Measurements from ENCODE around the gene FAM149B1.

Gene FAM149B1

DNA sequence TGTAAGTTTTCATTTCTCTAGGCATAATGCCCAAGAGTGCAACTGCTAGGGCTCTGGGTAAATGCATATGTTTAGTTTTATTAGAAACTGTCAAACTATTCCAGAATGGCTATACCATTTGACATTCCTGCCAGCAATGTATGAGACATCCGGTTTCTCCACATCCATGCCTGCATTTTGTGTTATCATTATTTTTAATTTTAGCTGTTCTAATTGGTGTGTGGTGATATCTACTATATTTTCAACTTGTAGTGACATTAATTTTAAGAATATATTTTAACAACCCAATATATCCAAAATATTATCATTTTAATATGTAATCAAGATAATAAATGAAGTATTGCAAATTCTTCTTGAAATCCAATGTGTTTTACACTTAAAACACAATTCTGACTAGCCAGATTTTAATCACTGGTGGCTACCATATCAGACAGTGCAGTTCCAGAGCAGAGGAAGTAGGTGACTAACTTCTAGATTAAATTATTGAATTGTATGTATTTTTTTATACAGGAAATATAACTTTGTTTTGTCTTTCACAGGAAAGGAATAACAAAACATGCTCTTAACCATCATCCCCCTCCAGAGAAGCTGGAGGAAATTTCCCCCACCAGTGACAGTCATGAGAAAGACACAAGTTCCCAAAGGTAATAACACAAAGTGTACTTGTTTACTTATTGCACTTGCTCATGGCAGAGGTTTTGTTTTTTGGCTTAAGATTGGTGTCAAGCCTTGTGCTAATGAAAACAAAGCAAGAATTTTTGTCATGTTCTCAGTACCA is 6.4 kb downstream of the FAM149B1 start:
- no peak for DNase-seq

DNA sequence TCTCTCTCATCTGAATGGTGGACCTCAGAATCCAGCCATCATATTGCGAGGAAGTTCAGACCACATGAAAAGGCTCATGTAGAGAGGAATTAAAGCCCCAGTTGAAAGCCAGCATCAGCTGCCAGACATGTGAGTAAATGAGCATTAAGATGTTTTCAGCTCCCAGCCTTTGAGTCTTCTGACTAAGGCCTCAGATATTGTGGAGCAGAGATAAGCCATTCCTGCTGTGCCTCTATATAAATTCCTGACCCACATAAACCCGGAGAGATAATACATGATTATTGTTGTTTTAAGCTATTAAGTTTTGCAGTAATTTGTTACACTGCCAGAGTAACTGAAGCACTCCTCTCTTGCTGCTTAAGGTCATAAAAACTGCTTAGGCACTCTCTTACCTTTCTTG is 14.6 kb downstream of the FAM149B1 start:
- peak; percentile 34 for DNase-seq

DNA sequence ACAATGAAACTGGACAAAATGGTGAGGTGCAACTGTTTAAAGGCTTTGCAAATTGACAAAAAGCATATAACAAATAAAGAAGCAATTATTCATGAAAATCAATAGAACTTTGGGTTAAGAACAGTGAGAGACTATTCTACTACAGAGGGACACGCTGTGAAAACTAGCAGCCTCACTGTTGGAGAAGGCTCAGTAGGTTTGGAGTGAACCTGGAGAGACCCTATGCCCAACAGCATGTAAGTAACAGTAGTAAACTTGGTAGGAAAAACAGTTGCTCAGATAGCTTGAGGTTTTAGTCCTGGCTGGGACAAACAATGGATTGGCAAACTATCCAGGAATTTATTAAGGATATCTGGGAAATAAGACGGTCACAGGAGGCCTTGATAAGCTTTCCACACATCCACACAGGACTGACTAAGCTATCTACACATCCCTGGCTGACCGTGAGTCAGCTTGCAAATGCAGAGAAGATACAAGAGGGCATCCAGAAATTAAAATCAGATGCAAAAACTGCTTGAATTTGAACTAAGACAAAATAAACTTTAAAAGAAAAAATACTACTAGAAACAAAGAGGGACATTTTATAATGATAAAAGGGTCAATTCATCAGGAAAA is 15.9 kb downstream of the FAM149B1 start:
- DNase-seq = peak; percentile 52

DNA sequence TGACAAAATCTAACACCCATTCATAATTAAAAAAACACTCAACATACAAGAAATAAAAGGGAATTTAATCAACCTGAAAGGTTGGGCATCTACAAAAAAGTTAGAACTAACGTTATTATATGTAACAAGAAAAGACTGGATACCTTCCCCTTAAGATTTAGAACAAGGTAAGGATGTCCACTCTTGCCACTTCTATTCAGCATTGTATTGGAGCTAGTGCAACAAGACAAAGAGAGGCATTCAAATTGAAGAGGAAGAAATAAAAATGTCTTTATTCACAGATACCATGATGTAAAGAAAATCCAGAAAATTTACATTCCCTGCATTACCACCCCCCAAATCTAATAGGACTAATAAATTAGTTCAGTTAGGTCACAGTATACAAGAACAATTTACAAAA is 18.3 kb downstream of the FAM149B1 start:
- DNase-seq = no peak

DNA sequence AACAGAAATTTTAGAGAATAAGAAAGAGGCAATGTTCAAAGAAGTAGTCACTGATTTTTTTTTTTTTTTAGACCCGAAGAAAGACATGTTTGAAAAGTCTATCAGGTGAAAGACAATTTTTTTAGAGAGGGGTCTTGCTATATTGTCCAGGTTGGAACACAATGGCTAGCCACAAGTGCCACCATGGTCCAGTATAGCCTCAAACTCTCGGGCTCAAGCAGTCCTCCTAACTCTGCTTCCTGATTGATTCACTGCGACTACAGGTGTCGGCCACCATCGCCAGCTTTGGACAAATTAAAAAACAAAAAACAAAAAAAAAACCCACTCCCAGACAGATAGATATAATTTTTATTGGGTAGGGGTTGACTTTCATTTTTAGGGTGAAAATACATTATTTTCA is 22.3 kb downstream of the FAM149B1 start:
- no peak for DNase-seq

DNA sequence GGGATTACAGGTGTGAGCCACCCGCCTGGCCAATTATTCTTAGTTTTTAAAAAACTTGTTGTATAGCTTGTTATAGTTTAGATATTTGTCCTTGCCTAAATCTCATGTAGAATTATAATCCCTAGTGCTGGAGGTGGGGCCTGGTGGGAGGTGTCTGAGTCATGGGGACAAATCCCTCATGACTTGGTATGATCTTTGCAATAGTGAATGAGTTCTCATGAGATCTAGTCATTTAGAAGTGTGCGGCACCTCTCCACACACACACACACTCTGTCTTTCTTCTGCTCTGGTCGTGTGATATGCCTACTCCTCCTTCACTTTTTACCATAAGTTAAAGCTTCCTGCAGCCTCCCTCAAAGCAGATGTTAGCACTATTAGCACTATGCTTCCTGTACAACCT is 37.2 kb downstream of the FAM149B1 start:
- DNase-seq = no peak

DNA sequence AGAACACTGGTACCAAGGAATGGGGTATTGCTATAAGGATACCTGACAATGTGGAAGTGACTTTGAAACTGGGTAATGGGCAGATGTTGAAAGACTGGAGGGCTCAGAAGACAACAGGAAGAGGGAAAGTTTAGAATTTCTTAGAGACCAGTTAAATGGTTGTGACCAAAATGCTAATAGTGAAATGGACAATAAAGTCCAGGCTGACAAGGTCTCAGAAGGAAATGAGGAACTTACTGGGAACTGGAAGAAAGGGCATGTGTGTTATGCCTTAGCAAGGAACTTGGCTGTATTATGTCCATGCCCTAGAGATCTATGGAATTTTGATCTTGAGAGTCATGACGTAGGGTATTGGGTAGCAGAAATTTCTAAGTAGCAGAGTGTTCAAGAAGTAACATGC is 38.0 kb downstream of the FAM149B1 start:
- DNase-seq = no peak

DNA sequence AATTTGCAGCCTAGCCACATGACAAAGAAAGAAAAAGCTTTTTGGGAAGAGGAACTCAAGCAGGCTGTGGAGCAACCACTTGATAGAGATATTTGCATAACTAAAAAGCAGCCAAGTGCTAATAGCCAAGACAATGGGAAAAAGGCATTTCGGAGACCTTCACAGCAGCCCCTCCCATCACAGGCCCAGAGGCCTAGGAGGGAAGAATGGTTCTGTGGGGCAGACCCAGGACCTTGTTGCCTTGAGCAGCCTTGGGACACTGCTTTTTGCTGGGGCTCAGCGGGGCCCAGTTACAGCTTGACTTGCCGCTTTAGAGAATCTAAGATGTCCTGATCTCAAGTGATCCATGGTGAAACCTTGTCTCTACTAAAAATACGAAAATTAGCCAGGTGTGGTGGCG is 38.5 kb downstream of the FAM149B1 start:
- no peak for DNase-seq

DNA sequence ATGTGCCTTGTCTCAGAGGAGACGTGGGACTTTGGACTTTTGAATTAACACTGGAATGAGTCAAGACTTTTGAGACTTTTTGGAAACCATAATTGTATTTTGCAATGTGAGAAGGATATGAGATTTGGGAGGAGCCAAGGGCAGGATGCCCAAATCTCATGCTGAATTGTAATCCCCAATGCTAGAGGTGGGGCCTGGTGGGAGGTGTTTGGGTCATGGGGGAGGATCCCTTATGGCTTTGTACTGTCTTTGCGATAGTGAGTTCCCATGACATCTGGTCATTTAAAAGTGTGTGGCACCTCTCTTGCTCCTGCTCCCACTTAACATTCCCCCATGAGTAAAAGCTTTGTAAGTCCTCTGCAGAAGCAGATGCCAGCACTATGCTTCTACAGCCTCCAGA is 40.0 kb downstream of the FAM149B1 start:
- no peak for DNase-seq

DNA sequence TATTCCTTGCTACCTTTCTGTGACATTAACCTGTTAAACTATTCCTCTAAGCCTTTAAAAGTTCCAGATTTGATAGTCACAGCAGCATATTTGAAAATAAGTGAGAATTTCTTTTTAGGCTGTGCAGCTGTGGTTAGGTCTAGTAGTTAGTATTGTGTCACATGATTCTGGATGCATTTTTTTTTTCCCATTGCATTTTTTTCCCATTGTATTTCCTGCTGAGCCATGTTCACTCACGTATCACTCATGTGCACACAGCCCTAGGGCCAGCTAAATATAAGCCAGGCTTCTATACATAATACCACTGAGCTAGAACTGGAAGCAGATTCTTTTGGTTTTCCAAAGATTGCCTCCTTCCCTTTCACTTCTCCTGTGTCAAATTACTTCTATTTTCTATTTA is 41.8 kb downstream of the FAM149B1 start:
- peak; percentile 15 for DNase-seq

DNA sequence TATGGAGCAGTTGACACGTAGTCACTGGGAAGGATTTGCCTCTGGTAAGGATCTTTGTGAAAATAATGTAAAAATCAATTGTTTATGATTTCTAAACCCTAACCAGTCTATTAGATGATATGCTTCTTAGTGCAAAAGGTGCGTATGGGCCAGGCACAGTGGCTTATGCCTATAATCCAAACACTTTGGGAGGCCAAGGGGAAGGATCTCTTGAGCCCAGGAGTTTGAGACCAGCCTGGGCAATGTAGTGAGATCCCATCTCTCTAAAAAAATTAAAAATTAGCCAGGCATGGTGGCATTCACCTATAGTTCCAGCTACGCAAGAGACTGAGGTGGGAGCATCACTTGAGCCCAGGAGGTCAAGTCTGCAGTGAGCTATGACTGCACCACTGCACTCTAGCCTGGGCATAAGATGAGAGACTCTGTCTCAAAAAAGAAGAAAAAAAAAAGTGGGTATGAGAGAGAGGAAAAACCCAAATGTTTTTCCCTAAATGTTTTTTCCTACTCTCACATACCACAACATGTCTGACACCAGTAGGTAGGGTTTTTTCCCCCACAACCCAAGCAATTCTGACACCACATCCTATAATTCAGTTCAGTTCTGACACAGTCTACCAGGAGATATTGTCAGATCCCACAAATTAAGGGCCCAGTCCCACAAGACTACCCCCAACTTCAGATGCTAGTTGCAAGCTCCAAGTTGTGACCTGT is 42.6 kb downstream of the FAM149B1 start:
- DNase-seq = no peak

DNA sequence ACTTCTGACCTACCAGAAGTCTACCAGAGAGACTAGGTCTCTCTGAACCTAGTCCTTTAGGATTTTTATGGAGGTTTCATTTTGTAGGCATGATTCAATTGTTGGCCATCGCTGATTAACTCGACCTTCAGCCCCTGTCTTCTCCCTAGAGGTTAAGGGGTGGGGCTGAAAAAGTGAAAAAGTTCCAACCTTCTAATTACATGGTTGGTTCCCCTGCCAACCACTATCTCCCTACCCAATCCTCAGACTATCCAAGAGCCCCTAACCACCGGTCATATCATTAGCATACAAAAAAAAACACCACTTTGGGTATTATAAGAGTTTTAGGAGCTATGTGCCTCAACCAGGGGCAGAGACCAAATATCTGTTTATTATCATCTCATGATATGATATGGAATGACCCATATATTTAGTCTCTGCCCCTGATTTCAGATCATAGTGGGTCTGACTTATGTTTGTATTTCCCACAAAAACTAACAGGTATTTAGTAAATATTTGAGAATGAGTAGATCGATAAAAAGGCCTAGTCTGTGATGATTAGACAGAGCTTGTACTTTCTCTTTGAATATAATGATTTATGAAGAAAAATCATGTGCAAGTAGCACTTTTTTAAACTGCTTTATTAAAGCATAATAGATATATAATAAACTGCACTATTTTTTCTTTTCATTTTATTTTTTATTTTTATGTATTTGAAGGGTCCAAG is 43.3 kb downstream of the FAM149B1 start:
- no peak for DNase-seq

DNA sequence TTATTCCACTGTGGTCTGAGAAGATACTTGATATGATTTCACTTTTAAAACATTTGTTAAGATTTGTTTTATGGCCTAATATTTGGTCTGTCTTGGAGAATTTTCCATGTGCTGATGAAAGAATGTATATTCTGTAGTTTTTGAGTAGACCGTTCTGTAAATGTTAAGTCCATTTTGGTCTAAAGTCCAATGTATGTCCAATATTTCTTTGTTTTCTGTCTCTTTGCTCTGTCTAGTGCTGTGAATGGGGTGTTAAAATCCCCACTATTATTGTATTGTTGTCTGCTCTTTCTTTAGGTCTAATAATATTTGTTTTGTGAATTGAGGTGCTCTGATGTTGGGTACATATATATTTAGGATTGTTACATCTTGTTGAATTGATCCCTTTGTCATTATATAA is 47.8 kb downstream of the FAM149B1 start:
- no peak for DNase-seq

DNA sequence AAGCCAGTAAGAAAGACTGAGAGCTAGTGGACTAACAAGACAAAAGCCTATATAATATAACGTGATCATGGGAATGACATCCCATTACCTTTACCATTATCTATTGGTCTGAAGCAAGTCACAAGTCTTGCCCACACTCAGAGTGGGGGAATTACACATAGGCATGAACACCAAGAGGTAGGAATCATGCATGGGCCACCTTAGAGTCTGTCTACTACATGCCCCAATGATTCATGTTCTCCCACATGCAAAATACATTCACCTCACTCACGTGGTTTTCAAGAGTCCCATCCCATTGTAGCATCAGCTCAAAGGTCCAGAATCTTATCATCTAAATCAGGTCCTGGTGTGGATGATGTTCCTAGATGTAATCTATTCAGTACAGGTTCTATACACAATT is 49.7 kb downstream of the FAM149B1 start:
- DNase-seq = no peak

DNA sequence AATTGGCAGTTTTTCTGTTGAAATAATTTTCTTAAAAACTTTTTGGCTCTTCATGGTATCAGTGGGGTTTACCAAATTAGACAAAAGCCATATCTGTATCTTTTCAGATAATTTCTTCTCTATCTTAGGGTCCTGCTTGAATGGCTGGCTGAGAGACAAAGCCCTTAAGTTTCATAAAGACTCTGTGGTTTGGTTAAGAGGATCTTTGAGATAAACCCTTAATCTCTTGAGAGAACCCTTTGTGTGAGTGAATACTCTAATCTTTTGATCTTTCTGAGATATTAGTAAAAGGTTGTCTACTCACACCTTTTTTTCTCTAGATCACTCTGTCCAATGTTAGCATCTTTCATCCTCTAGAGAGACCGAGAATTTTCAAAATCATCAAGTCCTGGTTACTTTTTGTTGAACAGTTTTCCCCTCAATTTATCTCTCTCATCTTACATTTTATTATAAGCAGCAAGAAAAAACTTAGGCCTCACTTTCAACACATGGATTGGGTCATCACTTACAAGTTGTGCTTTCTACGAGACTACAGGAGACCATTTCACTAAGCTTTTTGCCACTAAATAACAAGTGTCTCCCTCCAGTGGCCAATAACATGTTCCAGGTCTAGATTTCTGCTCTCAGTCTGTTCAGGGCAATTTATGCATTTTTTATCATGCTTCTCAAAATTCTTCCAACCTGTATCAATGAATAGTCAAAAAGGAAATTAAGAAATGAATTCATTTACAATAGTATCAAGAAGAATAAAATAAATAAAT is 50.7 kb downstream of the FAM149B1 start:
- DNase-seq = no peak

DNA sequence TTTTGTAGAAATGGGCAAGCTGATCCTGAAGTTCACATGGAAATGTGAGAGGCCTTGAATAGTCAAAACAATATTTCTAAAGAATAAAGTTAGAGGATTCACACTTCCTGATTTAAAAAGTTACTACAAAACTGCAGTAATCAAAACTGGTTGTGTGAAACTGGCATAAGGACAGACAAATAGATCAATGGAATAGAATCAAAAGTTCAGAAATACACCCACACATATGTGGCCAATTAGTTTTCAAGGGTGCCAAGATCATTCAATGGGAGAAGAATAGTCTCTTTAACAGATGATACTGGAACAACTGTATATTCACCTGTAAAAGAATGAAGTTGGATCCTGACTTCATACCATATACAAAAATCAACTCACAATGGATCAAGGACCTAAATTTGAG is 51.5 kb downstream of the FAM149B1 start:
- no peak for DNase-seq

DNA sequence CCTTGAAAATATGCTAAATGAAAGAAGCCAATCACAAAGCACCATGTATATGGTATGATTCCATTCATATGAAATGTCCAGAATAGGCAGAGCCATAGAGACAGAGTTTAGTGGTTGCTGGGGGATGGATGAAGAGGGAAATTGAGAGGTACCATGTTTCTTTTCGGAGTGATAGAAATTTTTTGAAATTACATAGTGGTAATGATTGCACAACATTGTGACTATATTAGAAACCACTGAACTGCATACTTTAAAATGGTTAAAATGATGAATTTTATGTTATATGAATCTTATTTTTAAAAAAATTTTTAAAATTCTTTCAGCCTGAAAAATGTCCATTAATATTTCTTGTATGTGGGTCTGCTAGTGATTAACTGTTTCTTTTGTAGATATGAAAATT is 53.1 kb downstream of the FAM149B1 start:
- DNase-seq = no peak

DNA sequence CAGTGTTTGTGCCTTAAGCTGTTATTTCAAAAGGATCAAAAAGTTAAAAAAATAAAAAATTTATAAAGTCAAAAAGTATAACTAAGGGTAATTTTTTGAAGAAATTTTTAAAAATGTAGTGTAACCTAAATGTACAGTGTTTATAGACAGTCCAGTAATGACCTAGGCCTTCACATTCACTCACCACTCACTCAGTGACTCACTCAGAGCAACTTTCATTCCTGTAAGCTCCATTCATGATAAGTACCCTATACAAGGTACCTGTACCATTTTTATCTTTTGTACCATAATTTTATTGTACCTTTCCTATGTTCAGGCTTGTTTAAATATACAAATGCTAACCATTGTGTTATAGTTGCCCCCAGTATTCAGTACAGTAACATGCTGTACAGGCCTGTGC is 57.6 kb downstream of the FAM149B1 start:
- DNase-seq = no peak

DNA sequence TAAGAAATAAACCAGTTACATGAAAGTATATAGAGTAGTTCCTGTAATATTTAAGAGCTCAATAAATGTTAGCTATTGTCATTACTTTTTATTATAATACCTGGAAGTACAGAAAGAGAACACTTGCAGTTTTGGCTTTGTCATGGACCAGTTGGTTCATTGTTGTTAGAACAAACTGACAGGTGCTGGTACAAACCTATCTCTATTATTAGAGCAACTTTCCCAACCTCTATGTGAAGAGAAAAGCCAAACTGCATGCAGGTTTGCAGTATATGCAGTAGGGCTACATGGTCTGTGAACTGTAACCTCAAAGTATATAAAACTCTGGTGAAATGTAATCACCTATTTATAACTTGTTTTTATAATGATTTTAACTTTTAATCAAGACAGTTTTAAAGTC is 58.7 kb downstream of the FAM149B1 start:
- DNase-seq = no peak

DNA sequence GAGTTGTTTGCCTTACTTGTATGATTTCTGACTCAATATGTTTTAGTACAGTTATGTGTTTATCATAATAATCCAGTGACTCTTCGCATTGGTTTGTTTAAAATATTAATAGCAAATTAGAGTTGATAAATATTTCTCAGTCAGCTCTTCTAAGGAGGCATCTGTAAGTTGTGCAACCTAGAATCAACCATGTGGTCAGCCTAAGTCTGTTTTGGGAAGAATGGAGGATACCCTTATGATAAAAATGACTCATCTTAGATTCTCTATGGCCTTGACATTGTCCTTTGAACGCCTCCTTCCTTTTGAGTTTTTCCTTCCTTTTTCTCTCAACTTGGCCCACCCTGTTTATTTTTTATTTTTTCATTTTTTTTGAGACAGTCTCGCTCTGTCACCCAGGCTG is 60.3 kb downstream of the FAM149B1 start:
- no peak for DNase-seq

DNA sequence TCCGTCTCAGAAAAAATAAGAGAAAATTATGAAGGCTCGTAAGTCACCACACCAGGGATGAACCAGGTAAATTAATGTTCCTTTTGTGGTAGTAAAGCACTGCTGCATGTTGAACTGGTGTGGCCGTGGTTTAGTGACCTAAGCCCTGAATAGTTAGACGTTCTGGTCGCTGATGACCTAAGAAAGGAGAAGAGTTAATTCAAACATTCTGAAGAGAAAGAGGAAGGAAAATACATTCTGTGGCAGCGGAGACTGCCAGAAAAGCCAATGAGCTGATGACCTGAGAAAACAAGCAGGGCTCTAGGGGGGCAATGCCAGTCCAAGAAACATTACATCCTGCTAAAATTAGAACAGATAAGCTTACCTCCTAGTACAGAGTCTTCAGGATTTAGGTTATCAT is 61.6 kb downstream of the FAM149B1 start:
- no peak for DNase-seq

DNA sequence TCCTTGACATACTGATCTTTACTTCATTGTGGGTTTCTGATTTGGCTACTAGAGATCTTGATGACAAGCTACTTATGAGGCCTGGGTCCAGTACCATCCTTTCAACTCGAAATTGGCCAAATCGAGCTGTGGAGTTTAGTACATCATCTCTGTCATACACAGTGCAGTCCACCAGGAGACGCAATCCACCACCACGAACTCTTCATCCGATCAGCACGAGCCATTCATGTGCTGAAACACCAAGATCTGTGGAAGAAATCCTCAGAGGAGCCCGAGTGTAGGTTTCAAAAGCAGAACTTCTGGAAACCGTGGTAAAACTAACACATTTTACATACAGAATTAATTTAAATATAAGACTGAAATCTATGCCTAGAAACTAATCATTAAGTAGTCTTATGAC is 65.0 kb downstream of the FAM149B1 start:
- DNase-seq = no peak

DNA sequence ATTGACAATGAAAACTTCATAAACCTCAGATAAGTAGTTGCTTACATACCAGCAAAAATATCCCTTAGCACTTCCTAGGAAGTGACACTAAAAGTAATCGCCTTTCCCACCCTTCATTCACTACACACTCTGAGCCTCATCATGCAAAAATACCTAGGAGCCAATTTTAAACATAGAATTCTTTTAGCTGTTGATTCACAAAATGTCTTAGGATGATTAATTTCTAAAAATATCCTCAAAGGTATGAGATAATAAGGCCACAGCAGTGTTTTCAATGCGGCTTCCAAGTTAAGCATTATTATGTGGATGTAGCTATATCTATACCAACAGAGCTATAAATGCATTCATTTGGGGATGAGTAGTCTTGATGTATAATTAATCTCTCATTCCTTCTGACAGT is 66.0 kb downstream of the FAM149B1 start:
- DNase-seq = no peak
